ENCODE measurements around the gene CNTN4. TPM values are rescaled to one million over a fixed set of nuclear protein-coding genes. Genes with fewer than 3 reads are reported as not detected.

Gene CNTN4
- total and polyA plus RNA-seq, 2 of the 8 experiments (the other 6 are each of a cell fraction or from before 2014, with no cell fraction given): 0.41 to 2.2 TPM

DNA sequence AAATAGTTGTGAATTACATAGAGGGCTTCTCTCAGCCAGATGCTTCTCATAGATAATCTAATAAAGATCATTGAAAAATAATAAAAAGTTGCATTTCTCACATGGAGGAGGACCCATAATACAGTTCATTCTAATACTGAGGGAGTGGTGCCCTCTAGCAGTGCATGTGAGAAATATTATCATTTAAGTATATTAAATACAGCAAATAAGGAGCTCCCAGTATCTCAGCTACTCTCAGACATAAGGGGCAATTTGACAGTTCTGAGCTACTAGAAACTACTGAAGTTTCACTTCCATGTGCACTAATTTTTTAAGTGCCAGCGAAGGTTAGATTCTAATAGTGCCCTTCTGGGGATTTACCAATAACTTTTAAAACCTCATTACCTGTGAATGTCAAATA is 823.2 kb downstream of the CNTN4 start:
- no peak overlapping the region for H2BK15ac ChIP-seq (ENCODE audit: low read length)
- H3K79me2 ChIP-seq (ENCODE audit: control insufficient read depth in 1 of 2, insufficient read depth in 2 of 2, low read length in 2 of 2): no peaks in the 10 kb centered on the region
- no peak overlapping the region for H3K14ac ChIP-seq (ENCODE audit: insufficient read length)
- ChIA-PET POLR2A (ENCODE audit: partially characterized antibody) (no interaction called here), CTCF (ENCODE audit: partially characterized antibody) (interaction anchor here (0.6 to 3.8 kb wide), 45 partner anchors 9 to 1909 kb away, joined by 3 to 15 read pairs (median 4); no protein-coding TSS in a partner anchor)
- no peak overlapping the region for H3K18ac ChIP-seq (ENCODE audit: extremely low read depth, low read length)
- FAIRE-seq: no peak
- DNase-seq (ENCODE audit: low read depth in 1 of 2, low spot score in 2 of 2): no peak
- no peak overlapping the region for H3K4me3 ChIP-seq (ENCODE audit: extremely low read depth in 1 of 4, insufficient read depth in 2 of 4, low read depth in 3 of 4, low read length in 4 of 4)
- no peaks in the 10 kb centered on the region for H4K20me1 ChIP-seq (replicated peaks in 1 of 2; ENCODE audit: control insufficient read depth in 1 of 2, insufficient read depth in 2 of 2, low read length in 2 of 2)
- no peak overlapping the region for H2BK5ac ChIP-seq (ENCODE audit: low read depth, low read length)
- H3K23ac ChIP-seq (ENCODE audit: insufficient read length): no peak overlapping the region
- no peak overlapping the region for H4K91ac ChIP-seq (replicated peaks; ENCODE audit: insufficient read length, low read length)
- H3K9ac ChIP-seq (replicated peaks in 1 of 4; ENCODE audit: extremely low read depth in 1 of 4, low read depth in 3 of 4, low read length in 3 of 4): no peak overlapping the region
- H3K79me1 ChIP-seq (ENCODE audit: low read depth, low read length): no peaks in the 10 kb centered on the region
- H2BK120ac ChIP-seq (replicated peaks; ENCODE audit: low read depth, low read length): no peak overlapping the region
- no peak overlapping the region for H2BK20ac ChIP-seq (ENCODE audit: low read length)
- no peak overlapping the region for H4K8ac ChIP-seq (ENCODE audit: extremely low read depth, insufficient read depth, low read length)
- H3K36me3 ChIP-seq (ENCODE audit: control insufficient read depth in 2 of 4, insufficient read depth in 4 of 4, low read length in 3 of 4): peaks cover 0 to 3% (median 0%) of the 10 kb centered on the region in 4 experiments; a peak in 1 of 8 replicates
- no peak overlapping the region for H3K56ac ChIP-seq (replicated peaks; ENCODE audit: insufficient read length, low read depth, low read length)
- WGBS, 2 experiments (ENCODE audit: extremely low coverage in 1 of 2, insufficient coverage in 1 of 2, insufficient read length in 1 of 2, insufficient replicate concordance in 2 of 2, low coverage in 1 of 2, low lambda C conversion rate in 2 of 2, missing lambda C conversion rate in 1 of 2): 47% methylated on average over 1 of the region's 1 CpG; no CpG with 5 or more reads in 1 of the 2 experiments
- no peak overlapping the region for H3K4me2 ChIP-seq (ENCODE audit: insufficient read depth in 1 of 2, low read depth in 2 of 2, low read length in 2 of 2)
- no peak overlapping the region for H2BK12ac ChIP-seq (ENCODE audit: low read depth, low read length)
- no peak overlapping the region for H3K4ac ChIP-seq (replicated peaks; ENCODE audit: insufficient read length, low read depth, low read length)
- H3K27ac ChIP-seq (ENCODE audit: low read depth, low read length): no peak overlapping the region
- TF ChIP-seq GABPA (IDR thresholded peaks at IDR 0.05; ENCODE audit: borderline replicate concordance, insufficient read depth, low read length) (no peak), NRF1 (IDR thresholded peaks at IDR 0.05; ENCODE audit: low read depth, low read length) (no peak), RAD21 (IDR thresholded peaks at IDR 0.05 in 1 of 2, conservative IDR thresholded peaks at IDR 0.05 in 1 of 2; ENCODE audit: low read depth in 2 of 2, low read length in 2 of 2) (peak; percentile 70 to 75), KDM5A (IDR thresholded peaks at IDR 0.05; ENCODE audit: low read length) (no peak)
- TF ChIP-seq, protein P1, sequence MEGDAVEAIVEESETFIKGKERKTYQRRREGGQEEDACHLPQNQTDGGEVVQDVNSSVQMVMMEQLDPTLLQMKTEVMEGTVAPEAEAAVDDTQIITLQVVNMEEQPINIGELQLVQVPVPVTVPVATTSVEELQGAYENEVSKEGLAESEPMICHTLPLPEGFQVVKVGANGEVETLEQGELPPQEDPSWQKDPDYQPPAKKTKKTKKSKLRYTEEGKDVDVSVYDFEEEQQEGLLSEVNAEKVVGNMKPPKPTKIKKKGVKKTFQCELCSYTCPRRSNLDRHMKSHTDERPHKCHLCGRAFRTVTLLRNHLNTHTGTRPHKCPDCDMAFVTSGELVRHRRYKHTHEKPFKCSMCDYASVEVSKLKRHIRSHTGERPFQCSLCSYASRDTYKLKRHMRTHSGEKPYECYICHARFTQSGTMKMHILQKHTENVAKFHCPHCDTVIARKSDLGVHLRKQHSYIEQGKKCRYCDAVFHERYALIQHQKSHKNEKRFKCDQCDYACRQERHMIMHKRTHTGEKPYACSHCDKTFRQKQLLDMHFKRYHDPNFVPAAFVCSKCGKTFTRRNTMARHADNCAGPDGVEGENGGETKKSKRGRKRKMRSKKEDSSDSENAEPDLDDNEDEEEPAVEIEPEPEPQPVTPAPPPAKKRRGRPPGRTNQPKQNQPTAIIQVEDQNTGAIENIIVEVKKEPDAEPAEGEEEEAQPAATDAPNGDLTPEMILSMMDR (IDR thresholded peaks at IDR 0.05; ENCODE audit: control extremely low read depth in 1 of 3, insufficient read depth in 1 of 3, low read depth in 1 of 3, low read length in 3 of 3): peak in 2 of 3 experiments; percentile 28 to 31; a peak in 2 of 4 replicates
- no peak overlapping the region for H4K5ac ChIP-seq (ENCODE audit: insufficient read length, low read depth, low read length)
- H2AK5ac ChIP-seq (ENCODE audit: low read depth, low read length): no peak overlapping the region
- no peaks in the 10 kb centered on the region for H3K4me1 ChIP-seq (replicated peaks in 1 of 4; ENCODE audit: control insufficient read depth in 3 of 4, insufficient read depth in 4 of 4, low read length in 3 of 4)
- H3K23me2 ChIP-seq (ENCODE audit: low read depth, low read length): no peaks in the 10 kb centered on the region
- no peaks in the 10 kb centered on the region for H3K27me3 ChIP-seq (replicated peaks in 1 of 4; ENCODE audit: control insufficient read depth in 3 of 4, extremely low read depth in 1 of 4, insufficient read depth in 3 of 4, low read length in 3 of 4)
- H3K9me3 ChIP-seq (ENCODE audit: insufficient read depth in 2 of 2, low read depth in 1 of 2, low read length in 1 of 2): peaks cover 12% of the 10 kb centered on the region in 2 experiments
- no peak overlapping the region for H2AFZ ChIP-seq (ENCODE audit: low read length)
